Heart left ventricle (tissue), 16 donors: ENCODE measurements around the gene MEOX1. TPM values are rescaled to one million over a fixed set of nuclear protein-coding genes. Genes with fewer than 3 reads are reported as not detected.
"Not testable (repeated sequence)": the region's sequence is repeated elsewhere in the genome, so short reads cannot be mapped to it uniquely, and the experiment has no call there.

Source experiments
- ATAC-seq, 4 donors: fragments of 200-7000 bp; cut with Tn5 transposase; one replicate each; pipeline ENCODE4 v1.9.1; 2020 to 2022; ENCODE audit warnings: moderate library complexity in 4 of 4, mild to moderate bottlenecking in 3 of 4, moderate number of reproducible peaks in 1 of 4
- DNase-seq, 5 donors: peaks; one replicate each; pipeline ENCODE4 v3.0.0-alpha.2; 2020
- H3K27ac ChIP-seq, 12 donors: fragments of 200-600 bp; sonication (generic) in 4 of 12; one replicate each; pipeline versions ENCODE4 v1.5.0 to v1.8.0; 2016 to 2022; ENCODE audit warnings: mild to moderate bottlenecking in 2 of 12
- H3K27me3 ChIP-seq, 9 donors: fragments of 200-600 bp; sonication (generic) in 2 of 9; one replicate each; pipeline versions ENCODE4 v1.5.1 to v1.8.0; 2016 to 2022; ENCODE audit warnings: mild to moderate bottlenecking in 3 of 9
- H3K36me3 ChIP-seq, 9 donors: fragments of 200-600 bp; sonication (generic) in 2 of 9; one replicate each; pipeline versions ENCODE4 v1.5.0 to v1.8.0; 2018 to 2022; ENCODE audit warnings: mild to moderate bottlenecking in 2 of 9
- H3K4me1 ChIP-seq, 12 donors: fragments of 200-600 bp; sonication (generic) in 4 of 12; one replicate each; pipeline versions ENCODE4 v1.5.0 to v1.8.0; 2016 to 2022; ENCODE audit warnings: mild to moderate bottlenecking in 3 of 12
- H3K4me3 ChIP-seq, 12 donors: fragments of 200-600 bp; sonication (generic) in 4 of 12; one replicate each; pipeline versions ENCODE4 v1.5.0 to v1.8.0; 2017 to 2022; ENCODE audit warnings: mild to moderate bottlenecking in 9 of 12, moderate library complexity in 4 of 12
- H3K9me3 ChIP-seq, 12 donors: fragments of 200-600 bp; sonication (generic) in 4 of 12; one replicate each; pipeline versions ENCODE4 v1.5.0 to v1.8.0; 2016 to 2022; ENCODE audit warnings: mild to moderate bottlenecking in 1 of 12
- CTCF ChIP-seq, 12 donors: fragments of 200-600 bp; sonication (generic) in 4 of 12; IDR thresholded peaks; one replicate each; pipeline versions ENCODE4 v1.5.0 to v1.8.0; 2018 to 2022; ENCODE audit warnings: antibody characterized with exemption in 12 of 12, mild to moderate bottlenecking in 5 of 12
- POLR2A ChIP-seq, 2 donors: fragments of 450-650 bp; IDR thresholded peaks; one replicate each; pipeline ENCODE4 v1.6.1; 2017; ENCODE audit warnings: antibody characterized with exemption in 2 of 2, mild to moderate bottlenecking in 2 of 2, moderate library complexity in 2 of 2
- WGBS, 4 donors: extraction: QIAGEN DNeasy Blood & Tissue Kit in 2 of 4; methylation state at CpG; one replicate each; pipeline versions ENCODE4 v1.1.5 to v1.1.7; 2013 to 2018; 5-methylcytosine and 5-hydroxymethylcytosine counted together
- intact Hi-C, 10 donors: fragments of 100-400 bp; cut with DNase I; formaldehyde crosslinking; loops; one replicate each; pipeline versions ENCODE4 v1.11.1 to v1.14.2; 2022
- polyA plus RNA-seq, 2 donors: library from polyadenylated mRNA; stranded (reverse); fragments of 200-250 nt; gene quantifications; one replicate each; pipeline ENCODE4 v1.2.3, GENCODE V29; 2013
- total RNA-seq, 9 donors: library from RNA; depleted of rRNA in 2 of 9; stranded (reverse); fragments of >200 nt in 2 of 9; fragmentation: NEBNext Ultra II Directional in 3 of 9; extraction: Animal tissue kit (Norgen Biotek cat#: 25700) in 3 of 9; gene quantifications; one replicate each; pipeline versions ENCODE4 v1.1.0 to v1.2.4, GENCODE V29; 2016 to 2023
- donor health status: ischemic (EF 13 %, LVEDD 7.1; RV severe dilation, severe dysfunction).
- donor health status: healthy with polysubstance abuse.
- donor health status: DM: no; HTN: yes; CAD: no.
- donor health status: DM: no; HTN: no; CAD: no.
- donor health status: ischemic (EF 25% LVEDD 6.9; RV normal size, moderate dysfunction).
- donor health status: ischemic (EF 25% LVEDD 5.7; RV mildly dilated, moderate dysfunction).
- donor health status: healthy.
- donor health status: DM: yes; HTN: yes; CAD: no.
- donor health status: ischemic (EF 35%, LVEDD 5.7; RV mildly dilated, moderate dysfunction).
- donor health status: nonischemic (EF 11% LVEDD 7.7; RV severe dilation, severe dysfunction).
- donor health status: DM: yes; HTN: yes; CAD: no.
- donor health status: PGD.
- donor health status: ischemic (EF 29% LVEDD 5.4; RV normal size, mild dysfunction).
- donor health status: nonischemic (EF 23%, LVEDD 6.1; RV moderate dilation, normal function).

MEOX1 gene
- total and polyA plus RNA-seq, 11 donors: 9.7 to 24.0 (median 16.1) TPM

GRCh38 chr17:43609613-43610385 lies 51.9 kb downstream of the MEOX1 start:
- no peak for DNase-seq
- WGBS, 4 donors: 53 to 66% (median 61%) methylated on average over 6 of the region's 6 CpGs
- peak overlapping the region in 6 of 12 donors; percentile 3 to 49 (median 41) for H3K27ac ChIP-seq
- H3K4me3 ChIP-seq: no peak overlapping the region
- intact Hi-C loops: no loop called here
- peak in 3 of 4 donors; percentile 31 to 53 (median 42) for ATAC-seq
- peaks cover 0 to 9% (median 0%) of the 10 kb centered on the region in 12 donors for H3K4me1 ChIP-seq
- H3K27me3 ChIP-seq: no peaks in the 10 kb centered on the region
- no peaks in the 10 kb centered on the region for H3K9me3 ChIP-seq
- no peak for TF ChIP-seq POLR2A (IDR thresholded peaks at IDR 0.05)
- no peak for TF ChIP-seq CTCF (IDR thresholded peaks at IDR 0.05)
- no peaks in the 10 kb centered on the region for H3K36me3 ChIP-seq

GRCh38 chr17:43608313-43608712 lies 53.4 kb downstream of the MEOX1 start:
- DNase-seq (no peak), ATAC-seq (no peak)
- H3K27ac ChIP-seq: no peak overlapping the region
- TF ChIP-seq CTCF (IDR thresholded peaks at IDR 0.05): no peak
- no peak for TF ChIP-seq POLR2A (IDR thresholded peaks at IDR 0.05)
- no peaks in the 10 kb centered on the region for H3K27me3 ChIP-seq
- H3K4me1 ChIP-seq: peaks cover 0 to 9% (median 0%) of the 10 kb centered on the region in 12 donors
- 89 to 100% (median 99%) methylated on average over 1 of the region's 1 CpG for WGBS, 4 donors
- no peak overlapping the region for H3K4me3 ChIP-seq
- no peaks in the 10 kb centered on the region for H3K9me3 ChIP-seq
- no peaks in the 10 kb centered on the region for H3K36me3 ChIP-seq
- intact Hi-C loops: no loop called here

GRCh38 chr17:43604549-43604948 lies 57.2 kb downstream of the MEOX1 start:
- no peak overlapping the region for H3K4me3 ChIP-seq
- DNase-seq: no peak
- no peaks in the 10 kb centered on the region for H3K9me3 ChIP-seq
- no peak for TF ChIP-seq CTCF (IDR thresholded peaks at IDR 0.05)
- TF ChIP-seq POLR2A (IDR thresholded peaks at IDR 0.05): no peak
- H3K27ac ChIP-seq: no peak overlapping the region
- no peaks in the 10 kb centered on the region for H3K27me3 ChIP-seq
- no peak for ATAC-seq
- peaks cover 0 to 10% (median 3%) of the 10 kb centered on the region in 12 donors for H3K4me1 ChIP-seq
- WGBS, 4 donors: 94 to 100% (median 97%) methylated on average over 1 of the region's 1 CpG
- no peaks in the 10 kb centered on the region for H3K36me3 ChIP-seq
- intact Hi-C loops: no loop called here

- H3K4me1 ChIP-seq: peaks cover 0 to 19% (median 6%) of the 10 kb centered on the region in 12 donors
- H3K4me3 ChIP-seq: no peak overlapping the region
- H3K27ac ChIP-seq: no peak overlapping the region
- H3K27me3 ChIP-seq: no peaks in the 10 kb centered on the region
- H3K36me3 ChIP-seq: no peaks in the 10 kb centered on the region
- DNase-seq (no peak), ATAC-seq (no peak)
- no peak for TF ChIP-seq POLR2A (IDR thresholded peaks at IDR 0.05)
- TF ChIP-seq CTCF (IDR thresholded peaks at IDR 0.05): no peak
- intact Hi-C loops: no loop called here
- 96 to 100% (median 99%) methylated on average over 1 of the region's 1 CpG for WGBS, 4 donors
- no peaks in the 10 kb centered on the region for H3K9me3 ChIP-seq
Measured at GRCh38 chr17:43603321-43603720, 58.4 kb downstream of the MEOX1 start.

GRCh38 chr17:43602556-43602955 lies 59.2 kb downstream of the MEOX1 start:
- intact Hi-C loops, H3K4me3 ChIP-seq, H3K36me3 ChIP-seq, DNase-seq, H3K27ac ChIP-seq, H3K9me3 ChIP-seq, H3K27me3 ChIP-seq, ATAC-seq: not testable (repeated sequence)
- WGBS, 4 donors: 86 to 99% (median 91%) methylated on average over 4 of the region's 4 CpGs
- H3K4me1 ChIP-seq: peaks cover 0 to 21% (median 6%) of the 10 kb centered on the region in 12 donors
